DND-41 (cell line): ENCODE measurements around the gene AGO4.

ENCODE experiments used
- CTCF ChIP-seq: IDR thresholded peaks from 2 replicates; pipeline ENCODE4 v1.5.1; 2012; ENCODE audit warnings: borderline replicate concordance, low read length, moderate library complexity, mild to moderate bottlenecking; ENCODE audit not compliant: poor library complexity, severe bottlenecking; ENCODE audit errors: extremely low read depth
- EZH2 ChIP-seq: IDR thresholded peaks from 3 replicates; pipeline ENCODE4 v1.6.1; 2012; ENCODE audit warnings: borderline replicate concordance, low read depth, mild to moderate bottlenecking, moderate library complexity, low read length, inconsistent platforms; ENCODE audit not compliant: severe bottlenecking

DNA sequence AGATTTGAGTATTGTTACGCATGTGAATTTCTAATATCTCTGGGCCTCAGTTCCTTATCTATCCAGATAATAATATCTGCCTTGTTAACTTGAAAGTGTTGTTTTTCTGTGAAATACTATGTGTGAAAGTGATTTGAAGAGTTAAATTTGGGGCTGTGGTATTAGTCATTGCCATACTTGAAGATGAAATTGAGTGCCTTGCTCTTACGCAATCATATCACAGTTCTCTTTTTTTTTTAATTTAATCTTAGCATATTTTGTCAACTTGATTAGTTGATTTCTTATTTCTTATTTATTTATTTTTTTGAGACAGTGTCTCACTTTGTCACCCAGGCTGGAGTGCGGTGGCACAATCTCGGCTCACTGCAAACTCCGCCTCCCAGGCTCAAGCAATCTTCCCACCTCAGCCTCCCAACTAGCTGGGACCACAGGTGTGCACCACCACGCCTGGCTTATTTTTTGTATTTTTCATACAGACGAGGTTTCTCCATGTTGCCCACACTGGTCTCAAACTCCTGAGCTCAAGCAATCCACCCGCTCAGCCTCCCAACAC is 31.0 kb downstream of the AGO4 start:
- no peak for TF ChIP-seq CTCF
- no peak for TF ChIP-seq EZH2
